Esophagus muscularis mucosa (tissue), 4 donors: ENCODE data around the gene CD82. TPM values are rescaled to one million over a fixed set of nuclear protein-coding genes. Genes with fewer than 3 reads are reported as not detected.

ENCODE experiments used
- DNase-seq: peaks from one replicate; pipeline ENCODE4 v3.0.0-alpha.2; 2017; ENCODE audit errors: extremely low spot score
- H3K27ac ChIP-seq, 4 donors: fragments of 200-600 bp; sonication (generic); replicated peaks in 1 of 4; 1 replicate in 3 of 4; 2 replicates in 1 of 4; pipeline ENCODE4 v1.5.1; 2016 to 2019; ENCODE audit warnings: mild to moderate bottlenecking in 1 of 4
- H3K27me3 ChIP-seq, 4 donors: fragments of 200-600 bp; sonication (generic); one replicate each; pipeline versions ENCODE4 v1.5.1 to v1.6.0; 2016 to 2019
- H3K36me3 ChIP-seq, 4 donors: fragments of 200-600 bp; sonication (generic); one replicate each; pipeline ENCODE4 v1.5.1; 2016 to 2019
- H3K4me1 ChIP-seq, 4 donors: fragments of 200-600 bp; sonication (generic); one replicate each; pipeline ENCODE4 v1.5.1; 2016 to 2019
- H3K4me3 ChIP-seq, 4 donors: fragments of 200-600 bp; sonication (generic); 1 replicate in 2 of 4; 2 replicates in 2 of 4; pipeline ENCODE4 v1.5.1; 2016 to 2019; ENCODE audit warnings: mild to moderate bottlenecking in 4 of 4, moderate library complexity in 1 of 4
- H3K9me3 ChIP-seq, 4 donors: fragments of 200-600 bp; sonication (generic); 1 replicate in 3 of 4; 2 replicates in 1 of 4; pipeline ENCODE4 v1.5.1; 2016 to 2019
- EP300 ChIP-seq: sonication (generic); formaldehyde crosslinking; IDR thresholded peaks from one replicate; pipeline ENCODE4 v1.6.1; 2017; ENCODE audit warnings: antibody characterized with exemption
- POLR2A ChIP-seq: fragments of 450-650 bp; IDR thresholded peaks from one replicate; pipeline ENCODE4 v1.6.1; 2017; ENCODE audit warnings: antibody characterized with exemption, moderate library complexity, mild to moderate bottlenecking, low read depth
- POLR2AphosphoS5 ChIP-seq, 2 donors: sonication (generic); formaldehyde crosslinking; IDR thresholded peaks; one replicate each; pipeline ENCODE4 v1.6.1; 2017; ENCODE audit warnings: antibody characterized with exemption in 2 of 2
- WGBS: methylation state at CpG from one replicate; pipeline ENCODE4 v1.1.5; 2018; 5-methylcytosine and 5-hydroxymethylcytosine counted together
- intact Hi-C: fragments of 100-400 bp; cut with DNase I; formaldehyde crosslinking; loops from one replicate; pipeline ENCODE4 v1.15.1; 2023
- total RNA-seq, 4 donors: library from RNA; depleted of rRNA; stranded (reverse); fragments of >200 nt; gene quantifications; one replicate each; pipeline versions ENCODE4 v1.1.0 to v1.2.1, GENCODE V29; 2016
- TF ChIP-seq, protein P1 (sequence below), 3 experiments: fragments of 200-600 bp in 2 of 3; fragments of 450-650 bp in 1 of 3; sonication (generic) in 2 of 3; IDR thresholded peaks; one replicate each; pipeline ENCODE4 v1.5.1; 2017 to 2019; ENCODE audit warnings: antibody characterized with exemption in 3 of 3, mild to moderate bottlenecking in 2 of 3, moderate library complexity in 1 of 3

CD82 gene
- total RNA-seq, 4 donors from 2014 or later, result 11.0 to 20.6 (median 16.3) TPM

DNA sequence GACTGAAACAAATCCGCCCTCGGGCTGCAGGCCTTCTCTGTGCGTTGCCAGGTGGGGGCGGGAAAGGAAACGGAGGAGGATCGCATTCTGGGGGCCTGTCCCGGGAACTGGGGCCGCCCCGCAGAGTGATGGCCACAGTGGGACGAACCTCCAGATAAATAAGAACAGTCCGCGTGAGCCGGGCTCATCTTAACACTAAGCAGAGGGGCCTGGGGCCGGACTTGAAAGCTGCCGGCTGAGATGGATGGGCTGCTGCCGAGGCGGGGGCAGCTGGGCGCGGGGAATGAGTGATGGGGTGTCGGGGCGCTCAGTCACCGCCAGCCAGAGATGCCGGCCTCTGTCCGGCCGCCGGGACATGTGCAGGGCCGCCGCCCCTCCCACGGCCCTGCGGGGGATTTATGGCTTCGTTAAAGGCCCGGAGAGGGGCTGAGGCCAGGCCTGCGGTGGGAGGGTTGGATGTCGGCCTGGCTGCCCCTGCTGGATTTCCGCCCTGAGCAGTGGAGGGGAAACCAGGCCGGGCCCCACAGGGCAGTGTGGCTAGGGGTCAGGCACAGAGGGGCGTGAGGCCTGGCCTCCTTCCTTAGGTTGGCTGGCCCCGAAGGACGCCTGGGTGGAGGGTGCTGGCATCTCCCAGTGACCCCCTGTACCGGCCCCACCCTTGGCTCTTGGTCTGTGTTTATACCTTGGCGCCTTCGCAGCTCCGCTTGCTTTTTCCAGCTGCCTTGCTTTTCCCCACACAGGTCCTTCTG, 45.3 kb upstream of the CD82 start:
- Histone ChIP-seq H3K4me3 (peak overlapping the region; percentile 18 to 33 (median 30)), H3K27me3 (peaks cover 0 to 4% (median 0%) of the 10 kb centered on the region in 4 donors), H3K9me3 (no peaks in the 10 kb centered on the region), H3K27ac (peak overlapping the region; percentile 52 to 75 (median 67)), H3K4me1 (peaks cover 3 to 19% (median 16%) of the 10 kb centered on the region in 4 donors), H3K36me3 (no peaks in the 10 kb centered on the region)
- 32% methylated on average over 27 of the region's 43 CpGs for WGBS
- no peak for TF ChIP-seq POLR2A
- peak in 1 of 2 donors; percentile 2 for TF ChIP-seq POLR2AphosphoS5 (IDR thresholded peaks at IDR 0.05)
- TF ChIP-seq EP300, result no peak
- TF ChIP-seq, protein P1, sequence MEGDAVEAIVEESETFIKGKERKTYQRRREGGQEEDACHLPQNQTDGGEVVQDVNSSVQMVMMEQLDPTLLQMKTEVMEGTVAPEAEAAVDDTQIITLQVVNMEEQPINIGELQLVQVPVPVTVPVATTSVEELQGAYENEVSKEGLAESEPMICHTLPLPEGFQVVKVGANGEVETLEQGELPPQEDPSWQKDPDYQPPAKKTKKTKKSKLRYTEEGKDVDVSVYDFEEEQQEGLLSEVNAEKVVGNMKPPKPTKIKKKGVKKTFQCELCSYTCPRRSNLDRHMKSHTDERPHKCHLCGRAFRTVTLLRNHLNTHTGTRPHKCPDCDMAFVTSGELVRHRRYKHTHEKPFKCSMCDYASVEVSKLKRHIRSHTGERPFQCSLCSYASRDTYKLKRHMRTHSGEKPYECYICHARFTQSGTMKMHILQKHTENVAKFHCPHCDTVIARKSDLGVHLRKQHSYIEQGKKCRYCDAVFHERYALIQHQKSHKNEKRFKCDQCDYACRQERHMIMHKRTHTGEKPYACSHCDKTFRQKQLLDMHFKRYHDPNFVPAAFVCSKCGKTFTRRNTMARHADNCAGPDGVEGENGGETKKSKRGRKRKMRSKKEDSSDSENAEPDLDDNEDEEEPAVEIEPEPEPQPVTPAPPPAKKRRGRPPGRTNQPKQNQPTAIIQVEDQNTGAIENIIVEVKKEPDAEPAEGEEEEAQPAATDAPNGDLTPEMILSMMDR (IDR thresholded peaks at IDR 0.05), result no peak
- DNase-seq, result no peak
- intact Hi-C loops, result loop anchor here (5.0 kb wide), 1 partner anchor 423 kb away; the partner anchor contains the start of gene EXT2

DNA sequence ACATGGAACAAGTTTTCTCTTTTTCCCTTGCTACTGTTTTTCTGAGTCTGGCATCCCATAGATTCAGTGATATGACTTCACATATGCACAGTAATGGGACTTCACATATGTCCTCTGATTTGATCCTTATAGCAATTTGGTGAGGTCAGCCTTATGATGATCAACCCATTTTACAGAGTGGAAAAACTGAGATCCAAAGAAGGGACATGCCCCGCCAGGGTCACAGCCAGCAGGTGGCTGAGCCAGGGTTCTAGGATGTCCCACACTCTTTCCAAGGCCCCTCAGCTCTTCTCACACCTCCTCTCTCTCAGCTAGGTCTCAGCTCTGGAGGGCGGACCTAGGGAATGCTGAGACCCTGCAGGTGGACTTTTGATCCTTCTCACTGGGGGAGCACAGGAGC, 44.3 kb upstream of the CD82 start:
- DNase-seq, result no peak
- Histone ChIP-seq H3K4me3 (no peak overlapping the region), H3K9me3 (no peaks in the 10 kb centered on the region), H3K4me1 (peaks cover 3 to 19% (median 16%) of the 10 kb centered on the region in 4 donors), H3K36me3 (no peaks in the 10 kb centered on the region), H3K27ac (no peak overlapping the region), H3K27me3 (peaks cover 0 to 5% (median 2%) of the 10 kb centered on the region in 4 donors)
- TF ChIP-seq POLR2A (no peak), POLR2AphosphoS5 (IDR thresholded peaks at IDR 0.05) (no peak), EP300 (no peak)
- TF ChIP-seq, protein P1 (IDR thresholded peaks at IDR 0.05), result no peak
- WGBS, result 100% methylated on average over 2 of the region's 2 CpGs
- intact Hi-C loops, result loop anchor here (5.0 kb wide), 1 partner anchor 424 kb away; the partner anchor contains the start of gene EXT2

DNA sequence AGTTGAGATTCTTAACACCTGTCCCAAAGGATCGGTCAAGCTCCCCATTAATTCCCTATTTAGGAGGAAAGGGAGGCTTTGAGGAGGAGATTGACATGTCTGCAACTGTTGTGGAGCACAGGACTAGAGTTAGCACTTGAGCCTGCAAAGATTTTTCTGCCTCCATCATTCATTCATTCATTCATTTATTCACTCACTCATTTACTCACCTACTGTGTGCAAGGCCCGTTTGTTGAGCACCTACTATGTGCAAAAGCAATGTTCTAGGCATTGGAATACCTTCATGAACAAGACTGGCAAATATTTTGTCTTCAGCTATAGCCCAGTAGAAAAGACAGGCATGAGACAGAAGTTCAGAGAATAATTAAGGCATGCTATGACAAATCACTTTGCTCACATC, 43.2 kb upstream of the CD82 start:
- intact Hi-C loops, result loop anchor here (5.0 kb wide), 1 partner anchor 425 kb away; the partner anchor contains the start of gene EXT2
- Histone ChIP-seq H3K9me3 (no peaks in the 10 kb centered on the region), H3K36me3 (no peaks in the 10 kb centered on the region), H3K27me3 (peaks cover 0 to 5% (median 2%) of the 10 kb centered on the region in 4 donors), H3K4me1 (peaks cover 3 to 19% (median 16%) of the 10 kb centered on the region in 4 donors), H3K4me3 (no peak overlapping the region), H3K27ac (no peak overlapping the region)
- 75% methylated on average over 2 of the region's 2 CpGs for WGBS
- no peak for DNase-seq
- TF ChIP-seq POLR2AphosphoS5 (IDR thresholded peaks at IDR 0.05), result no peak

DNA sequence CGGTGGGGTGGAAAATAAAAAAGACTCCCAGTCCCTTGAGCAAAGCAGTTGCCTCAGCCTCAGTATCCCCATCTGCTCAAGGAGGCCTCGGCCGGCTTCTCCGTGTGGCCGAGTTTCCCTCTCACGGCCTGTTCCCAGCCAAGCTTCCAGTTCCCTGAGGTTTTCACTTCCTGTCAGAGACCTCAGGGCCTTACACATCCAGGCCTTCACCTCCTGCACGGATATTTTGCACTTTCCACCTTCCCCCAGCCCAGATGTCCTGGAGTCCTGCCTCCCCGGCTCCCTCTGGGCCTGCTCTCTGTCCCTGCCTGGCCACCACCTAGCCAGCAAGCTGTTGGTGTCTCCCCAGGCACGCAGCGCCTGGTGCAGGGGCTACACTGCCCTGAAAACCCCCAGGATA, 41.1 kb upstream of the CD82 start:
- Histone ChIP-seq H3K9me3 (no peaks in the 10 kb centered on the region), H3K36me3 (no peaks in the 10 kb centered on the region), H3K4me3 (no peak overlapping the region), H3K4me1 (peaks cover 3 to 17% (median 16%) of the 10 kb centered on the region in 4 donors), H3K27me3 (peaks cover 0 to 5% (median 2%) of the 10 kb centered on the region in 4 donors), H3K27ac (no peak overlapping the region)
- WGBS, result 78% methylated on average over 9 of the region's 10 CpGs
- no peak for TF ChIP-seq POLR2AphosphoS5 (IDR thresholded peaks at IDR 0.05)
- TF ChIP-seq POLR2A, result no peak
- TF ChIP-seq EP300, result no peak
- TF ChIP-seq, protein P1 (IDR thresholded peaks at IDR 0.05), result no peak
- DNase-seq, result no peak
- intact Hi-C loops, result loop anchor here (5.0 kb wide), 1 partner anchor 427 kb away; the partner anchor contains the start of gene EXT2

DNA sequence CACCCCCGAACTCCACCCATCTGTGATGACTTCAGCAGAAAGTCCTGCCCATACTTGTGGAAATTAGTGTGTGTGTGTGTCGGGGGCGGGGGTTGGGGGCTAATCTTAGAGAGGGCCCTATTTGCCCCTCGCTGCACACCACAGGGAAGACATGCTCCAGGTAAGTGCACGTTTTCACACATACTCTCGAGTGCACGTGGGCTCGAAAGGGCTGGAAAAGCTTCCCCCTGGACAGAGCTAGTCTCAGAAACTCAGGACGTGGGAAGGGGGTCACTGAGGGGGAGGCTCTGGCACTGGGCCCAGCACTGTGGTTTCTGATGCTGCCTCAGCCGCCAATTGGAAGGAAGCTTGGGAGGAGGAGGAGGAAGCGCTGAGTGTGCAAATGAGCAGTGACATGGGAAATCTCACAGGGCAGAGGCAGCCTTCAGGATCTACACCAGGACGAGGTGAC, 40.7 kb upstream of the CD82 start:
- Histone ChIP-seq H3K9me3 (no peaks in the 10 kb centered on the region), H3K27me3 (peaks cover 0 to 5% (median 2%) of the 10 kb centered on the region in 4 donors), H3K4me1 (peaks cover 3 to 13% (median 12%) of the 10 kb centered on the region in 4 donors), H3K4me3 (no peak overlapping the region), H3K36me3 (no peaks in the 10 kb centered on the region), H3K27ac (no peak overlapping the region)
- WGBS, result 76% methylated on average over 11 of the region's 12 CpGs
- DNase-seq, result no peak
- intact Hi-C loops, result loop anchor here (5.0 kb wide), 1 partner anchor 427 kb away; the partner anchor contains the start of gene EXT2
- TF ChIP-seq, protein P1 (IDR thresholded peaks at IDR 0.05), result no peak
- TF ChIP-seq POLR2A (no peak), EP300 (no peak), POLR2AphosphoS5 (IDR thresholded peaks at IDR 0.05) (no peak)
